ENCODE results near the gene MAPKAP1.

MAPKAP1 gene

GRCh38 chr9:125487842-125488241 lies 219.2 kb downstream of the MAPKAP1 start:
- H3K4me1 ChIP-seq (ENCODE audit: insufficient read depth, low read length) = no peaks in the 10 kb centered on the region
- no peak for TF ChIP-seq EZH2 (IDR thresholded peaks at IDR 0.05; ENCODE audit: borderline replicate concordance, low read depth, low read length, severe bottlenecking)
- TF ChIP-seq CTCF (IDR thresholded peaks at IDR 0.05; ENCODE audit: borderline replicate concordance, extremely low read depth, low read length, poor library complexity, severe bottlenecking) = no peak
- H3K36me3 ChIP-seq (ENCODE audit: insufficient read depth, low read length) = peaks cover 4% of the 10 kb centered on the region
- no peaks in the 10 kb centered on the region for H3K9me3 ChIP-seq (ENCODE audit: insufficient read depth, low read length, severe bottlenecking)
- ATAC-seq (ENCODE audit: insufficient read depth, low read depth) (no peak), DNase-seq (no peak)
- H3K27me3 ChIP-seq (ENCODE audit: insufficient read depth, low read length, poor library complexity) = no peaks in the 10 kb centered on the region
- H3K4me2 ChIP-seq (ENCODE audit: insufficient read depth, low read length) = no peak overlapping the region
- H3K4me3 ChIP-seq (ENCODE audit: low read depth in 1 of 2, low read length in 2 of 2) = no peak overlapping the region
- no peak overlapping the region for H3K9ac ChIP-seq (ENCODE audit: low read depth, low read length)
- no peak overlapping the region for H3K27ac ChIP-seq (ENCODE audit: low read length)
- no peak overlapping the region for H2AFZ ChIP-seq (ENCODE audit: low read depth, low read length)
- H3K79me2 ChIP-seq (ENCODE audit: insufficient read depth, low read length) = no peaks in the 10 kb centered on the region
- H4K20me1 ChIP-seq (ENCODE audit: insufficient read depth, low read length) = no peaks in the 10 kb centered on the region

- no peaks in the 10 kb centered on the region for H3K9me3 ChIP-seq (ENCODE audit: insufficient read depth, low read length, severe bottlenecking)
- no peak overlapping the region for H3K27ac ChIP-seq (ENCODE audit: low read length)
- H3K4me1 ChIP-seq (ENCODE audit: insufficient read depth, low read length) = no peaks in the 10 kb centered on the region
- DNase-seq (no peak), ATAC-seq (ENCODE audit: insufficient read depth, low read depth) (no peak)
- H3K4me2 ChIP-seq (ENCODE audit: insufficient read depth, low read length) = no peak overlapping the region
- H3K79me2 ChIP-seq (ENCODE audit: insufficient read depth, low read length) = no peaks in the 10 kb centered on the region
- no peaks in the 10 kb centered on the region for H4K20me1 ChIP-seq (ENCODE audit: insufficient read depth, low read length)
- no peaks in the 10 kb centered on the region for H3K27me3 ChIP-seq (ENCODE audit: insufficient read depth, low read length, poor library complexity)
- no peak overlapping the region for H3K9ac ChIP-seq (ENCODE audit: low read depth, low read length)
- H3K4me3 ChIP-seq (ENCODE audit: low read depth in 1 of 2, low read length in 2 of 2) = no peak overlapping the region
- H2AFZ ChIP-seq (ENCODE audit: low read depth, low read length) = no peak overlapping the region
- peaks cover 5% of the 10 kb centered on the region for H3K36me3 ChIP-seq (ENCODE audit: insufficient read depth, low read length)
- TF ChIP-seq EZH2 (IDR thresholded peaks at IDR 0.05; ENCODE audit: borderline replicate concordance, low read depth, low read length, severe bottlenecking) (no peak), CTCF (IDR thresholded peaks at IDR 0.05; ENCODE audit: borderline replicate concordance, extremely low read depth, low read length, poor library complexity, severe bottlenecking) (no peak)
These were observed 220.4 kb downstream of the MAPKAP1 start for GRCh38 chr9:125486576-125486975.

GRCh38 chr9:125486152-125486508 lies 220.9 kb downstream of the MAPKAP1 start:
- Histone ChIP-seq H3K79me2 (ENCODE audit: insufficient read depth, low read length) (no peaks in the 10 kb centered on the region), H3K36me3 (ENCODE audit: insufficient read depth, low read length) (peaks cover 9% of the 10 kb centered on the region), H4K20me1 (ENCODE audit: insufficient read depth, low read length) (no peaks in the 10 kb centered on the region), H3K4me2 (ENCODE audit: insufficient read depth, low read length) (no peak overlapping the region), H2AFZ (ENCODE audit: low read depth, low read length) (no peak overlapping the region), H3K4me1 (ENCODE audit: insufficient read depth, low read length) (no peaks in the 10 kb centered on the region), H3K27ac (ENCODE audit: low read length) (no peak overlapping the region), H3K9ac (ENCODE audit: low read depth, low read length) (no peak overlapping the region), H3K4me3 (ENCODE audit: low read depth in 1 of 2, low read length in 2 of 2) (no peak overlapping the region), H3K27me3 (ENCODE audit: insufficient read depth, low read length, poor library complexity) (no peaks in the 10 kb centered on the region), H3K9me3 (ENCODE audit: insufficient read depth, low read length, severe bottlenecking) (no peaks in the 10 kb centered on the region)
- TF ChIP-seq EZH2 (IDR thresholded peaks at IDR 0.05; ENCODE audit: borderline replicate concordance, low read depth, low read length, severe bottlenecking) (no peak), CTCF (IDR thresholded peaks at IDR 0.05; ENCODE audit: borderline replicate concordance, extremely low read depth, low read length, poor library complexity, severe bottlenecking) (no peak)
- no peak for DNase-seq
- ATAC-seq (ENCODE audit: insufficient read depth, low read depth) = no peak

All from DND-41 (cell line).